HG02678 (cell line): ENCODE results near the gene BACE1-AS.

ENCODE experiments used
- ATAC-seq: cut with Tn5 transposase; IDR thresholded peaks from one replicate; pipeline ENCODE4 v1.9.1; 2021; ENCODE audit warnings: mild to moderate bottlenecking, moderate library complexity; ENCODE audit not compliant: unreplicated experiment

Gene BACE1-AS

GRCh38 chr11:117289795-117290194 lies 1.4 kb upstream of the BACE1-AS start:
- ATAC-seq: no peak

GRCh38 chr11:117292616-117293015 lies 1.5 kb downstream of the BACE1-AS start:
- ATAC-seq: no peak

- ATAC-seq: no peak
Measured at GRCh38 chr11:117295438-117296137, 4.4 kb downstream of the BACE1-AS start.

- ATAC-seq: no peak
Measured at GRCh38 chr11:117296881-117297280, 5.7 kb downstream of the BACE1-AS start.

GRCh38 chr11:117298195-117298594 lies 7.0 kb downstream of the BACE1-AS start:
- no peak for ATAC-seq

- no peak for ATAC-seq
Measured at GRCh38 chr11:117299351-117300282, 8.5 kb downstream of the BACE1-AS start.

GRCh38 chr11:117300283-117300663 lies 9.1 kb downstream of the BACE1-AS start:
- no peak for ATAC-seq

GRCh38 chr11:117300773-117301172 lies 9.6 kb downstream of the BACE1-AS start:
- no peak for ATAC-seq

- ATAC-seq: no peak
Measured at GRCh38 chr11:117302228-117302627, 11.1 kb downstream of the BACE1-AS start.

- no peak for ATAC-seq
Measured at GRCh38 chr11:117303101-117303500, 12.0 kb downstream of the BACE1-AS start.

GRCh38 chr11:117303646-117304315 lies 12.6 kb downstream of the BACE1-AS start:
- ATAC-seq: no peak

- ATAC-seq: no peak
Measured at GRCh38 chr11:117305145-117305544, 14.0 kb downstream of the BACE1-AS start.

- ATAC-seq: no peak
Measured at GRCh38 chr11:117309310-117309709, 18.2 kb downstream of the BACE1-AS start.

GRCh38 chr11:117313091-117313490 lies 21.9 kb downstream of the BACE1-AS start:
- ATAC-seq: no peak

- no peak for ATAC-seq
Measured at GRCh38 chr11:117313828-117314768, 23.0 kb downstream of the BACE1-AS start.

GRCh38 chr11:117314840-117315239 lies 23.7 kb downstream of the BACE1-AS start:
- no peak for ATAC-seq

- ATAC-seq: no peak
Measured at GRCh38 chr11:117315285-117316196, 24.4 kb downstream of the BACE1-AS start.

- ATAC-seq: no peak
Measured at GRCh38 chr11:117316197-117316961, 25.2 kb downstream of the BACE1-AS start, which contains the start of gene BACE1. TSS of gene BACE1 (minus strand) at chr11:117316256. CDS start at chr11:117315795, 461 bp downstream.
